IMR-90 (cell line): ENCODE data around the gene AMBRA1. TPM values are rescaled to one million over a fixed set of nuclear protein-coding genes. Genes with fewer than 3 reads are reported as not detected.

Experiments
- ATAC-seq: fragments of 200-7000 bp; cut with Tn5 transposase; 2 replicates; pipeline ENCODE4 v1.9.1; 2020; ENCODE audit warnings: low read depth, mild to moderate bottlenecking, moderate library complexity
- BruUV-seq: library from RNA; stranded (reverse); fragments of 400-500 nt; replicated peaks from 2 replicates; lab custom pipeline; 2021; lab: Mats Ljungman, UMichigan
- CTCF ChIA-PET: fragments of 300-600 bp; formaldehyde crosslinking; extraction: SDS; loops from one replicate; lab custom pipeline; 2021; ENCODE audit warnings: antibody characterized with exemption; lab: Yijun Ruan, JAX
- POLR2A ChIA-PET: fragments of 300-600 bp; sonication (Branson Sonifier 250); formaldehyde crosslinking; loops from one replicate; lab custom pipeline; 2022; ENCODE audit warnings: antibody characterized with exemption; ENCODE audit not compliant: unreplicated experiment; lab: Charles Lee
- DNase-seq: peaks from one replicate; pipeline ENCODE4 v3.0.0; 2013
- H2AFZ ChIP-seq: replicated peaks from 2 replicates; pipeline ENCODE3; 2013; ENCODE audit warnings: low read length, mild to moderate bottlenecking; ENCODE audit not compliant: poor library complexity
- H2AK5ac ChIP-seq: 2 replicates; pipeline ENCODE4 v1.6.1; 2013; ENCODE audit warnings: low read depth, low read length, inconsistent platforms
- H2AK9ac ChIP-seq: replicated peaks from 2 replicates; pipeline ENCODE3; 2013; ENCODE audit warnings: mild to moderate bottlenecking, low read depth, low read length, moderate library complexity; ENCODE audit not compliant: poor library complexity
- H2BK120ac ChIP-seq: 2 replicates; pipeline ENCODE4 v1.6.1; 2013; ENCODE audit warnings: low read depth, low read length, inconsistent platforms
- H2BK15ac ChIP-seq: 3 replicates; pipeline ENCODE4 v1.6.1; 2013; ENCODE audit warnings: low read depth, low read length, inconsistent platforms
- H2BK20ac ChIP-seq: 2 replicates; pipeline ENCODE4 v1.6.1; 2013; ENCODE audit warnings: low read depth, mild to moderate bottlenecking, inconsistent platforms, low read length, moderate library complexity
- H2BK5ac ChIP-seq: 2 replicates; pipeline ENCODE4 v1.6.1; 2013; ENCODE audit warnings: mild to moderate bottlenecking, low read depth, low read length, inconsistent platforms; ENCODE audit not compliant: poor library complexity, severe bottlenecking
- H3K14ac ChIP-seq: replicated peaks from 2 replicates; pipeline ENCODE4 v1.6.1; 2013; ENCODE audit warnings: low read depth, low read length, inconsistent platforms
- H3K18ac ChIP-seq: 2 replicates; pipeline ENCODE4 v1.6.1; 2013; ENCODE audit warnings: low read depth, low read length, control low read depth
- H3K23ac ChIP-seq: 2 replicates; pipeline ENCODE4 v1.6.1; 2013; ENCODE audit warnings: low read depth, low read length, inconsistent platforms
- H3K27ac ChIP-seq: 2 replicates; pipeline ENCODE4 v1.5.1; 2013; ENCODE audit warnings: mild to moderate bottlenecking, control low read depth, low read length; ENCODE audit not compliant: insufficient read depth
- H3K27me3 ChIP-seq: 2 replicates; pipeline ENCODE4 v1.6.1; 2013; ENCODE audit warnings: low read length; ENCODE audit not compliant: control insufficient read depth, insufficient read depth
- H3K36me3 ChIP-seq: 2 replicates; pipeline ENCODE4 v1.6.1; 2013; ENCODE audit warnings: low read length, mixed read lengths; ENCODE audit not compliant: control insufficient read depth, insufficient read depth
- H3K4ac ChIP-seq: 2 replicates; pipeline ENCODE4 v1.6.1; 2013; ENCODE audit warnings: low read depth, low read length, inconsistent platforms
- H3K4me1 ChIP-seq: 2 replicates; pipeline ENCODE4 v1.6.1; 2013; ENCODE audit warnings: low read length, mixed read lengths; ENCODE audit not compliant: control insufficient read depth, insufficient read depth
- H3K4me2 ChIP-seq: 2 replicates; pipeline ENCODE4 v1.6.1; 2013; ENCODE audit warnings: low read depth, mild to moderate bottlenecking, control low read depth, low read length, moderate library complexity
- H3K4me3 ChIP-seq: 2 replicates; pipeline ENCODE4 v1.5.1; 2013; ENCODE audit warnings: low read depth, mild to moderate bottlenecking, control low read depth, low read length, moderate library complexity; ENCODE audit not compliant: insufficient read depth
- H3K56ac ChIP-seq: 2 replicates; pipeline ENCODE4 v1.6.1; 2013; ENCODE audit warnings: low read length, inconsistent platforms; ENCODE audit not compliant: insufficient read depth; ENCODE audit errors: extremely low read depth
- H3K79me1 ChIP-seq, 2 experiments: 2 replicates each; pipeline ENCODE4 v1.6.1; 2013; ENCODE audit warnings: low read length in 2 of 2, inconsistent platforms in 1 of 2, low read depth in 1 of 2
- H3K9ac ChIP-seq: 2 replicates; pipeline ENCODE4 v1.6.1; 2013; ENCODE audit warnings: low read depth, low read length, control low read depth
- H3K9me1 ChIP-seq: 2 replicates; pipeline ENCODE4 v1.6.1; 2013; ENCODE audit warnings: low read length, inconsistent platforms; ENCODE audit not compliant: insufficient read depth
- H3K9me3 ChIP-seq: 2 replicates; pipeline ENCODE4 v1.6.1; 2013; ENCODE audit warnings: low read length; ENCODE audit not compliant: control insufficient read depth, insufficient read depth
- H4K20me1 ChIP-seq: 2 replicates; pipeline ENCODE4 v1.6.1; 2013; ENCODE audit warnings: low read length, inconsistent platforms; ENCODE audit not compliant: insufficient read depth
- H4K5ac ChIP-seq: 2 replicates; pipeline ENCODE4 v1.6.1; 2013; ENCODE audit warnings: mild to moderate bottlenecking, low read depth, low read length, control low read depth
- H4K8ac ChIP-seq, 2 experiments: 2 replicates each; pipeline ENCODE4 v1.6.1; 2013; ENCODE audit warnings: low read depth in 2 of 2, low read length in 2 of 2, control low read depth in 1 of 2, inconsistent platforms in 1 of 2
- H4K91ac ChIP-seq: 2 replicates; pipeline ENCODE4 v1.6.1; 2013; ENCODE audit warnings: low read depth, low read length, inconsistent platforms; ENCODE audit not compliant: insufficient read depth
- FOS ChIP-seq: fragments of 150-350 bp; IDR thresholded peaks from 2 replicates; pipeline ENCODE4 v1.6.1; 2016; ENCODE audit warnings: low read depth, low read length
- RAD21 ChIP-seq: IDR thresholded peaks from 2 replicates; pipeline ENCODE4 v1.6.1; 2012; ENCODE audit warnings: low read length, improper control_type of control experiment
- dilution Hi-C: fragments of 300-500 bp; cut with HindIII; formaldehyde crosslinking; loops from one replicate; pipeline ENCODE4 v1.14.3; 2018; ENCODE audit warnings: low sequenced_read_pairs; ENCODE audit not compliant: unreplicated experiment
- in situ Hi-C: fragments of 300-500 bp; cut with MboI; formaldehyde crosslinking; loops from 3 replicates; pipeline ENCODE4 v1.14.3; 2019; ENCODE audit warnings: low sequenced_read_pairs, inconsistent platforms, mixed read lengths
- intact Hi-C: fragments of 100-400 bp; cut with micrococcal nuclease; formaldehyde crosslinking; loops from 2 replicates; pipeline ENCODE4 v1.10.0; 2022
- polyA plus RNA-seq, 3 experiments: library from polyadenylated mRNA; depleted of rRNA; stranded (reverse); fragments of >200 nt; gene quantifications; 2 replicates each; pipeline ENCODE4 v1.2.3, GENCODE V29; 2012; ENCODE audit warnings: low replicate concordance in 1 of 3
- total RNA-seq: library from RNA; depleted of rRNA; stranded (reverse); fragments of >200 nt; gene quantifications from 2 replicates; pipeline ENCODE4 v1.2.3, GENCODE V29; 2012

The AMBRA1 gene
- total and polyA plus RNA-seq, 2 of the 4 experiments (the other 2 are of a cell fraction) = 9.4 to 18.3 TPM

GRCh38 chr11:46588915-46589314 is 4.9 kb downstream of the AMBRA1 start:
- CTCF ChIA-PET = interaction anchor here (0.6 kb wide), 1 partner anchor 365 kb away, joined by 3 read pairs; no protein-coding TSS in a partner anchor

More at GRCh38 chr11:46588915-46589314, 4.9 kb downstream of the AMBRA1 start:
- Histone ChIP-seq H2AFZ (no peak overlapping the region), H4K91ac (no peak overlapping the region), H3K9me3 (no peaks in the 10 kb centered on the region), H3K14ac (no peak overlapping the region), H4K8ac (no peak overlapping the region), H3K9ac (no peak overlapping the region), H3K23ac (no peak overlapping the region), H2BK15ac (no peak overlapping the region), H2AK5ac (no peak overlapping the region), H3K9me1 (no peaks in the 10 kb centered on the region), H3K79me1 (peaks cover 4 to 60% of the 10 kb centered on the region in 2 experiments), H3K56ac (no peak overlapping the region), H3K18ac (no peak overlapping the region), H3K4me1 (peaks cover 4% of the 10 kb centered on the region; the same call in 1 of the 2 replicates), H4K20me1 (peaks cover 51% of the 10 kb centered on the region), H3K36me3 (no peaks in the 10 kb centered on the region), H2BK20ac (no peak overlapping the region), H3K4ac (no peak overlapping the region), H3K27me3 (no peaks in the 10 kb centered on the region), H2BK120ac (no peak overlapping the region), H3K27ac (no peak overlapping the region), H4K5ac (no peak overlapping the region), H3K4me3 (no peak overlapping the region), H2BK5ac (no peak overlapping the region), H3K4me2 (no peak overlapping the region), H2AK9ac (no peak overlapping the region)
- no peak for DNase-seq
- dilution Hi-C loops = no loop called here
- POLR2A ChIA-PET = no interaction called here
- in situ Hi-C loops = no loop called here
- BruUV-seq = no TSS peak
- no peak for TF ChIP-seq RAD21
- TF ChIP-seq FOS = no peak
- ATAC-seq = no peak
- intact Hi-C loops = no loop called here
